Aorta (tissue), 5 donors: Measurements from ENCODE around the gene PRSS50. TPM values are rescaled to one million over a fixed set of nuclear protein-coding genes. Genes with fewer than 3 reads are reported as not detected.

Experiments used
- ATAC-seq: fragments of 200-7000 bp; cut with Tn5 transposase; one replicate; pipeline ENCODE4 v1.9.1; 2022; ENCODE audit warnings: moderate library complexity; ENCODE audit not compliant: low FRiP score
- DNase-seq, 2 donors: peaks; one replicate each; pipeline ENCODE4 v3.0.0-alpha.2; 2020
- H3K27ac ChIP-seq, 2 donors: one replicate each; pipeline ENCODE4 v1.5.1; 2013; ENCODE audit warnings: low read length in 2 of 2, mild to moderate bottlenecking in 2 of 2, moderate library complexity in 2 of 2, control low read depth in 1 of 2, inconsistent platforms in 1 of 2, low read depth in 1 of 2
- H3K27me3 ChIP-seq, 2 donors: one replicate each; pipeline ENCODE4 v1.6.1; 2013; ENCODE audit warnings: control low read depth in 1 of 2, low read length in 1 of 2, mild to moderate bottlenecking in 1 of 2, moderate library complexity in 1 of 2; ENCODE audit not compliant: insufficient read depth in 2 of 2, control insufficient read depth in 1 of 2
- H3K36me3 ChIP-seq, 2 donors: one replicate each; pipeline ENCODE4 v1.6.1; 2013; ENCODE audit warnings: control low read depth in 1 of 2, low read length in 1 of 2, mild to moderate bottlenecking in 1 of 2; ENCODE audit not compliant: insufficient read depth in 2 of 2, control insufficient read depth in 1 of 2
- H3K4me1 ChIP-seq, 2 donors: one replicate each; pipeline ENCODE4 v1.6.1; 2013; ENCODE audit warnings: low read length in 2 of 2, control low read depth in 1 of 2, mild to moderate bottlenecking in 1 of 2, moderate library complexity in 1 of 2; ENCODE audit not compliant: insufficient read depth in 2 of 2, control insufficient read depth in 1 of 2
- H3K4me3 ChIP-seq, 2 donors: one replicate each; pipeline ENCODE4 v1.5.1; 2013; ENCODE audit warnings: low read length in 2 of 2, control low read depth in 1 of 2, mild to moderate bottlenecking in 1 of 2
- H3K9me3 ChIP-seq: one replicate; pipeline ENCODE4 v1.6.1; 2013; ENCODE audit warnings: mild to moderate bottlenecking, low read length; ENCODE audit not compliant: control insufficient read depth
- WGBS, 2 donors: extraction: QIAGEN DNeasy Blood & Tissue Kit; methylation state at CpG; one replicate each; pipeline ENCODE4 v1.1.7; 2013; 5-methylcytosine and 5-hydroxymethylcytosine counted together
- intact Hi-C, 2 donors: fragments of 100-400 bp; cut with DNase I; formaldehyde crosslinking; loops; one replicate each; pipeline versions ENCODE4 v1.14.2 to v1.15.0; 2022
- polyA plus RNA-seq, 2 donors: library from polyadenylated mRNA; stranded (reverse); fragments of 200-250 nt; gene quantifications; one replicate each; pipeline ENCODE4 v1.2.3, GENCODE V29; 2013
- total RNA-seq, 2 donors: library from RNA; stranded (reverse); fragmentation: NEBNext Ultra II Directional; extraction: Animal tissue kit (Norgen Biotek cat#: 25700); gene quantifications; one replicate each; pipeline ENCODE4 v1.2.1, GENCODE V29; 2021
- donor health status: healthy with polysubstance abuse.
- donor health status: Bipolar disorder and iron deficiency.
- donor health status: DM: no; HTN: no; CAD: no.
- donor health status: DM: no; HTN: no; CAD: no.
- donor health status: DM: yes; HTN: yes; CAD: no.

Gene PRSS50
- total and polyA plus RNA-seq, 4 donors: 0.31 TPM; not detected in 3

DNA sequence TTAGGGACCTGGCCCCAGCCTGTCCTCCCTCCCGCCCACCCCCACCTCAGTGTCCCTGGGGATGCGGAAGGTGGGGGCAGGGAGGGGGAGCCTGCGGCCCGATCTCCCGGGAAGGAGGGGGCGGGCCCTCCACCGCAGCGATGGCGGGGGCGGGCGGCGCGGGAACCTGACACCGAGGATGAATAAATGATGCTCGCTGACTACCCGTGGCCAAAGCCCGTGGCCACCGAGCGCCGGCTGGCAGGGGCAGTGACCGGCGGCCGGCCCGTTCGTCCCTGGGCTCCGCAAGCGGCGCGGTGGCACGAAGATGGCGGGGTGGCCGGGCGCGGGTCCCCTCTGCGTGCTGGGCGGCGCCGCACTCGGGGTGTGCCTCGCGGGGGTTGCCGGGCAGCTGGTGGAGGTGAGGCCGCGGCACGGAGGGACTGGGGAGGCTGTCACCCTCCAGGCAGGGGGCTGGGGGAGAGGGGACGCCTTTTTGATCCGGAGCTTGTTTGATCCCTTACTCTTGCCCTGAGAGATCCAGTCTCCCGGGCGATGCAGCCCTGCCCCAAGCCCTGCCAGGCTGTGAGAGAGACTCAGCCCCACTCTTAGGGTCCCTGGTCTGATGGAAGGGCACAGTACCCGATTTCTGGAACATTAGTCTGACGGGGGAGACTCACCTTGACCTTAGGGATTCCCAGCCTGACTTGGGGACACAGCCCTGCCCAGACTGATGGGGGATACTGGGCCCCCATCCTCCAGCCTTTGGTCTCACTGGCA, 16.3 kb downstream of the PRSS50 start, which contains the start of gene TMIE:
TMIE (plus strand) TSS at position 212 of the 759 bp plus-strand sequence; CDS start at position 308, 96 bp downstream.
- DNase-seq (peak in 1 of 2 donors; percentile 53), ATAC-seq (no peak)
- 4 to 5% methylated on average over 32 to 51 of the region's 51 CpGs for WGBS, 2 donors
- intact Hi-C loops: loop anchor here (5.0 to 10.0 kb wide), 2 partner anchors 303 to 626 kb away; no protein-coding TSS in a partner anchor
- Histone ChIP-seq H3K27ac (no peak within 1 kb of the TSS), H3K4me3 (peak within 1 kb of the TSS; percentile 32 to 36), H3K27me3 (no peaks in the 10 kb centered on the region), H3K36me3 (no peaks in the 10 kb centered on the region), H3K4me1 (peaks cover 0 to 5% of the 10 kb centered on the region in 2 donors), H3K9me3 (no peaks in the 10 kb centered on the region)

DNA sequence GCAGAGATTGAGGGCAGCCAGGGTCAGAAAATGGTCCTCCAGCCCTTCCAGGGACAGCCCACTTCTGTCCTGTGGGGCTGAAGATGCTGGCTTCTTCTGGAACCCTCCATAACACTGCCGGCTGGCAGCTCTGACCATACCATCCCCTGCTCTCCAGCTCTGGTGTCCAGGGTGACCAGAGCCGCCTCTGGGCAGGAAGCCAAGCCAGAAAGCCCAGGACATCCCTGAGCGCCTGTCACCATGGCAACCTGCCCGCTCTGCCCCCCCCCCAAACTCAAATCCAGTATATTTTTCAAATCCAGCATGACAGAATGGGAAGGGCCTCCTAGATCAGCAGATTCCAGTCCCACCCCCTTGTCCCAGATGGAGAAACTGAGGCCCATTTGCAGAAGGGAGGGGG, 16.9 kb downstream of the PRSS50 start:
- H3K4me3 ChIP-seq: peak overlapping the region in 1 of 2 donors; percentile 36
- ATAC-seq (no peak), DNase-seq (peak; percentile 71 to 86)
- peaks cover 0 to 5% of the 10 kb centered on the region in 2 donors for H3K4me1 ChIP-seq
- H3K27me3 ChIP-seq: no peaks in the 10 kb centered on the region
- intact Hi-C loops: loop anchor here (5.0 to 10.0 kb wide), 2 partner anchors 304 to 627 kb away; no protein-coding TSS in a partner anchor
- no peak overlapping the region for H3K27ac ChIP-seq
- no peaks in the 10 kb centered on the region for H3K9me3 ChIP-seq
- no peaks in the 10 kb centered on the region for H3K36me3 ChIP-seq
- 10 to 20% methylated on average over 4 of the region's 4 CpGs for WGBS, 2 donors

DNA sequence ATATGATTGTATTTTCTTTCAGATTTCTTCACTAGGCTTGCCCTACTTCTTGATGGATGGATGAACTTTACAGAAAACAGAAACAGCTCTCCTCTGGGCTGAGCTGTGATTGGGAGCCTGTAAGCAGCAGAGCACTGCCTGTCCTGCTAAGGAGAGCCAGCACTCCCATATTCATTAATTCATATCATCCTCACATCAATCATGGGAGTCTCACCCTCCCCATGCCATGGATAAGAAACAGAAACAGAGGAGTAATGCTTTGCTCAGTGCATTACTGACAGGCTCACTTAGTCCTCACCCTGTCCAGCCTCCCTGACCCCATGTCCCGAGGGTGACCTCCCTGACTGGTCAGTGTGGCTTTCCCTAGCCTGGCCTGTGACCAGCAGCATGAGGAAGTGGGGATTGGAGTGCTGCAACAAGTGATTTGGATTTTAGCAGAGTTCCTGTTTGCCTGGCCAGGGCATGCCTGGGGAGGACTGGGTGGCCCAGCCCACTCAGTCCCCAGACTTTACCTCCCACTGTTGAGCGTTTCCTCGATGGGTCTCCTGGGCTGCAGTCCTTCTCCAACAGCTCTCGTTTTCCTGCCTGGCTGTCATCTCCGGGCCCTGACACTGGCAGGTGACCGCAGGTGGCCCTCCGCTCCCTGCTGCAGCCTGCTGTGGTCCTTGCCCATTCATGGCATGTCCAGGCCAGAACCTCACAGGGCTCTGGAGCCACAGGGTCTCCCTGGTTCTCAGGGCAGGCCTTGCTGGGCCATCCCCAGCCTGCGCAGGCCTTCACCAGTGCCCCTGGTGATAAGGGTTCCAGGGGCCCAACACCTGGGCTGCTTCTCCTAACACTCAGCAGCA, 17.8 kb downstream of the PRSS50 start:
- H3K36me3 ChIP-seq: no peaks in the 10 kb centered on the region
- intact Hi-C loops: loop anchor here (5.0 to 10.0 kb wide), 2 partner anchors 305 to 627 kb away; no protein-coding TSS in a partner anchor
- no peaks in the 10 kb centered on the region for H3K27me3 ChIP-seq
- no peak overlapping the region for H3K27ac ChIP-seq
- DNase-seq: peak in 1 of 2 donors; percentile 88
- H3K9me3 ChIP-seq: no peaks in the 10 kb centered on the region
- no peak for ATAC-seq
- H3K4me3 ChIP-seq: no peak overlapping the region
- WGBS, 2 donors: 93 to 95% methylated on average over 8 of the region's 8 CpGs
- H3K4me1 ChIP-seq: peaks cover 0 to 5% of the 10 kb centered on the region in 2 donors

DNA sequence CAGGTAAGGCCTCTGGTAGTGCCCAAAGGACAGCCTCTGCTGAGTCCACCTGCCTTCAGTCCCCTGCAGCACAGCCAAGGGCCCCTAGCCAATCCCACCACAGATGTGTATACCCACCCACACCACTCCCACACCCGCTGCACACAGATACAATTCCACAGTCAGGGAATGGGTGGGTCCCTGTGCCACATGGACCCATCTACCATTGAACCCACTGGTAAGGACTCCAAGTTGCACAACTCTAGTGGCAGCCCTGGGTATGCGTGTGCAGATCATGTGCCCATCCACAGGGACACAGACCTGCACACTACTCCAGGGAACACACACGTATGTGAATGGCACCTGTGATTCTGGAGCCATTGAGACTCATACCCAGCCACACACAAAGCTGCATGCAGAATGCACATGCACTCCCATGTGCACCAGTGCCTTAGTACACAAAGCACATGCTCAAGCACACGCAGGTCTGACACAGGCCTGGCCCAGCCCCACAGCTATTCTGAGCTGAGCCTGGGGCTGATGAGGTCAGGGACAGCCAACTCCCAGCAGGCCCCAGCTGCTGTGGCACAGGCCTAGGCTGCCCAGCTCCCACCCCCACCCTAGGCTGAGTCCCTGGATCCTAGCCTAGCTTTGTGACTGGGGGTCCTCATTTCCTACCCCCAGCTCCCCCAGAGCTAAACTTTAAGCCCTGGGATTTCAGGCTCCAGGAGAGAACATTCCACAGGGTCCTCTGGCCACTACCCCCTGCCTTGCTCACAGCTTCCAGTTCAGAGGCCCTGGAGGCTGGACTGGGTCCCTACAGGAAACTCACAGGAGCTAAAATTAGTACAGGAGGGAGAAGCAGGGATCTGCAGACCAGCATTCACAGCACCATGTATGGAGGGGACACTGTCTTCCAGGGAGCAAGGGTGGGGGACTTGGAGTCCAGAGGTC, 21.4 kb downstream of the PRSS50 start:
- ATAC-seq (peak; percentile 77), DNase-seq (peak; percentile 87 to 88)
- Histone ChIP-seq H3K27me3 (no peaks in the 10 kb centered on the region), H3K36me3 (no peaks in the 10 kb centered on the region), H3K27ac (peak overlapping the region; percentile 58 to 73), H3K4me3 (no peak overlapping the region), H3K9me3 (no peaks in the 10 kb centered on the region), H3K4me1 (peaks cover 0 to 5% of the 10 kb centered on the region in 2 donors)
- intact Hi-C loops: no loop called here
- WGBS, 2 donors: 63 to 66% methylated on average over 4 of the region's 4 CpGs

DNA sequence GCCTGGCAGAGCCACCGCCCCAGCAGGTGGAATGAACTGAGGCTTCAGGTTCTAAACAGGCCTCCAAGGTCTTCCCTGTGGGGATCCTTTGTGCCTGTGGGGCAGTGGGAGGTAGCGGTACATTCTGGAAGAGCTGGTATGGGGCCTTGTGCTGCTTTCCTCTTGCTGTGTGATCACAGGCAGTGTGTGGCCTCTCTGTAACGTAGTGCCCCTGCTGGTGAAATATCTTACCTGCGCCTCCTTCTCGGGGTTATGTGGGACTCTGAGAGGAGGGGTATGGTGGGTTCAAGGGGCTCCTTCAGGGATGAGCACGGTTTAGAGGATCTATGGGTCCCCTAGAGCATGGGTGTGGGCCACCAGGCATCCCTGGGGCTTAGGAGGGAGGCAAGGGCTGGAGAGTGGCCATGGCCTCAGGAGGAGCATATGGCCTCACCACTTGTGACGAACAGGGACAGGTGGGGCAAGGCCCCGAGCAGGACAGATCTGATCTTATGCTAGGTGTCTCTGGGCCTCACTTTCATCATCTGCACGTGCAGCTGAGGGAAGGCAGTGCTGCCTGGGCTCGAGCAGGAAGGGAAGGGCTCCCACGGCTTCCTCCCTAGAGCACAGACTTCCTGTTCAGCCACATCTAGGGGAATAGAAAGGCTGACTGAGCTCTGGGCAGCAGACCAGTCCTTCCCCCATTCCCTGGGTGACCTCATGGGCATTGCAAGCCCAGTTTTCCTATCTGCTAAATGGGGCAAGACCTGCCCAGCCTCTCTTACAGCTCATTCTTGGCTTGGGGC, 22.3 kb downstream of the PRSS50 start:
- intact Hi-C loops: no loop called here
- no peak overlapping the region for H3K4me3 ChIP-seq
- H3K36me3 ChIP-seq: no peaks in the 10 kb centered on the region
- H3K4me1 ChIP-seq: peaks cover 0 to 5% of the 10 kb centered on the region in 2 donors
- no peaks in the 10 kb centered on the region for H3K9me3 ChIP-seq
- H3K27ac ChIP-seq: peak overlapping the region; percentile 58 to 73
- WGBS, 2 donors: 83 to 85% methylated on average over 11 of the region's 11 CpGs
- H3K27me3 ChIP-seq: no peaks in the 10 kb centered on the region
- ATAC-seq: peak; percentile 36
- DNase-seq: peak in 1 of 2 donors; percentile 89

DNA sequence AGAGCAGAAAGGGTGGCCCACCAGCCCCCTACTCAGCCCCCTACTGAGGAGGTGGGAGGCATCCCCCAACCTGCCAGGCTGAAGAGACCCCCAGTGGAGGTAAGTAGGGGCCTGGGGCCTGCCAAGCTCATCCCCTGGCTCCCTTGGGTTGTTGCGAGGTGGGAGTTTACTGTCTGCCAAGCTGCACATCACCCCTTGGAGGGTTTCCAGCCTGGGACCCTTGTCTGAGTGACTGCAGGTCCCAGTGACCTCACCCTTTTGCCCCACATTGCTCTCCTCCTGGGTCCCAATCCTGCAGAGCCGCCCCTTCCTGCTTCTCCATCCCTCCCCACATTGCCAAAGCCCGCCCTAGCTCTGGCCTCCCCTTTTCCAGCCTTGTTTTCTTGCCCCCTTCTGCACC, 23.1 kb downstream of the PRSS50 start:
- Histone ChIP-seq H3K4me1 (peaks cover 0 to 5% of the 10 kb centered on the region in 2 donors), H3K27ac (peak overlapping the region; percentile 5 to 73), H3K4me3 (no peak overlapping the region), H3K9me3 (no peaks in the 10 kb centered on the region), H3K36me3 (no peaks in the 10 kb centered on the region), H3K27me3 (no peaks in the 10 kb centered on the region)
- WGBS, 2 donors: 94 to 96% methylated on average over 3 of the region's 3 CpGs
- intact Hi-C loops: no loop called here
- DNase-seq: no peak
- ATAC-seq: no peak

DNA sequence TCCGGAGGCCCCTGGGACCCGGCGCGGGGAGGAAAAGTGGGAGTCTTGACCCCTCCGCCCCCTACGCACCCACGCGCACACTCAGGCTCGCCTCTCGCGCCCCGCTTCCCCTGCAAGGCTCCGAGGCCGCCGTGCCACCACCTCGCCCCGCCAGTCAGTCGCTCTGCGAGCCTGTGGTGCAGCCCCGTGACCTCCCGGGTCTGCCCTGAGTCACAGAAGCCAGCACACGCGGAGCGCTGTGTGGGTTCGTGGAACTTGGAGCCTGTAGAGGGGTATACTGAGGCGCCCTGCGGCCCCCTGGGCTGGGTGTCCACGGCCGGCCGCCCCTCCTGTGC, 23.8 kb downstream of the PRSS50 start:
- DNase-seq: peak in 1 of 2 donors; percentile 81
- WGBS, 2 donors: 20 to 27% methylated on average over 26 to 30 of the region's 30 CpGs
- H3K9me3 ChIP-seq: no peaks in the 10 kb centered on the region

More for the DNA sequence above, 23.8 kb downstream of the PRSS50 start:
- no peak for ATAC-seq
- Histone ChIP-seq H3K27ac (peak overlapping the region; percentile 5 to 73), H3K4me1 (peaks cover 0 to 5% of the 10 kb centered on the region in 2 donors), H3K4me3 (peak overlapping the region; percentile 55 to 62), H3K27me3 (no peaks in the 10 kb centered on the region), H3K36me3 (no peaks in the 10 kb centered on the region)
- intact Hi-C loops: no loop called here
